GM21528 (cell line): Measurements from ENCODE around the gene FAM107B.

ENCODE experiments used
- ATAC-seq: cut with Tn5 transposase; IDR thresholded peaks from one replicate; pipeline ENCODE4 v1.9.1; 2021; ENCODE audit warnings: mild to moderate bottlenecking, moderate library complexity; ENCODE audit not compliant: unreplicated experiment, low FRiP score

The FAM107B gene

GRCh38 chr10:14476641-14477407 lies 297.9 kb downstream of the FAM107B start:
- no peak for ATAC-seq

GRCh38 chr10:14476006-14476405 lies 298.7 kb downstream of the FAM107B start:
- no peak for ATAC-seq

GRCh38 chr10:14474656-14475055 lies 300.0 kb downstream of the FAM107B start:
- ATAC-seq: no peak

GRCh38 chr10:14470920-14471319 lies 303.8 kb downstream of the FAM107B start:
- no peak for ATAC-seq

- no peak for ATAC-seq
These were observed 306.0 kb downstream of the FAM107B start for GRCh38 chr10:14468726-14469125.
